WERI-Rb-1 (cell line): ENCODE measurements around the gene SEMA5A.

Experiments
- DNase-seq: peaks from one replicate; pipeline ENCODE4 v3.0.0-alpha.2; 2020
- H3K27ac ChIP-seq: fragments of 250-450 bp; sonication (Bioruptor Pico); 2 replicates; pipeline ENCODE4 v1.5.1; 2020; ENCODE audit warnings: mild to moderate bottlenecking, moderate library complexity
- H3K27me3 ChIP-seq: fragments of 250-450 bp; sonication (Bioruptor Pico); 2 replicates; pipeline ENCODE4 v1.5.1; 2021; ENCODE audit warnings: mild to moderate bottlenecking, low read depth, moderate library complexity; ENCODE audit not compliant: insufficient read depth, severe bottlenecking
- H3K36me3 ChIP-seq: fragments of 250-450 bp; sonication (Bioruptor Pico); 2 replicates; pipeline ENCODE4 v1.5.1; 2020; ENCODE audit warnings: mild to moderate bottlenecking, moderate library complexity
- H3K4me3 ChIP-seq: 2 replicates; pipeline ENCODE4 v1.5.1; 2011; ENCODE audit warnings: low read depth, mild to moderate bottlenecking, control low read depth, low read length
- H3K9me3 ChIP-seq: fragments of 250-450 bp; sonication (Bioruptor Pico); 2 replicates; pipeline ENCODE4 v1.5.1; 2021; ENCODE audit warnings: mild to moderate bottlenecking, moderate library complexity; ENCODE audit not compliant: severe bottlenecking
- CTCF ChIP-seq: IDR thresholded peaks from 2 replicates; pipeline ENCODE4 v1.5.1; 2011; ENCODE audit warnings: low read depth, mild to moderate bottlenecking, control low read depth, inconsistent platforms, low read length

SEMA5A gene

GRCh38 chr5:9440517-9440916 lies 105.4 kb downstream of the SEMA5A start:
- no peaks in the 10 kb centered on the region for H3K27me3 ChIP-seq
- H3K36me3 ChIP-seq, result no peaks in the 10 kb centered on the region
- H3K27ac ChIP-seq, result no peak overlapping the region

GRCh38 chr5:9439531-9440292 lies 106.2 kb downstream of the SEMA5A start:
- DNase-seq, result no peak
- TF ChIP-seq CTCF, result no peak
- no peaks in the 10 kb centered on the region for H3K36me3 ChIP-seq
- H3K4me3 ChIP-seq, result no peak overlapping the region
- peaks cover 5% of the 10 kb centered on the region for H3K9me3 ChIP-seq
- H3K27ac ChIP-seq, result no peak overlapping the region
- no peaks in the 10 kb centered on the region for H3K27me3 ChIP-seq

More at GRCh38 chr5:9440517-9440916, 105.4 kb downstream of the SEMA5A start:
- DNase-seq, result no peak
- Histone ChIP-seq H3K9me3 (peaks cover 6% of the 10 kb centered on the region), H3K4me3 (no peak overlapping the region)
- no peak for TF ChIP-seq CTCF

GRCh38 chr5:9438596-9439354 lies 107.1 kb downstream of the SEMA5A start:
- H3K36me3 ChIP-seq, result no peaks in the 10 kb centered on the region
- H3K9me3 ChIP-seq, result no peaks in the 10 kb centered on the region
- H3K27ac ChIP-seq, result no peak overlapping the region
- no peak overlapping the region for H3K4me3 ChIP-seq
- H3K27me3 ChIP-seq, result no peaks in the 10 kb centered on the region
- DNase-seq, result no peak
- TF ChIP-seq CTCF, result no peak

- Histone ChIP-seq H3K4me3 (no peak overlapping the region), H3K36me3 (no peaks in the 10 kb centered on the region), H3K27me3 (no peaks in the 10 kb centered on the region), H3K27ac (no peak overlapping the region), H3K9me3 (no peaks in the 10 kb centered on the region)
- no peak for TF ChIP-seq CTCF
- no peak for DNase-seq
Measured at GRCh38 chr5:9437741-9438240, 108.1 kb downstream of the SEMA5A start.

- Histone ChIP-seq H3K36me3 (no peaks in the 10 kb centered on the region), H3K9me3 (no peaks in the 10 kb centered on the region), H3K27me3 (no peaks in the 10 kb centered on the region), H3K4me3 (no peak overlapping the region), H3K27ac (no peak overlapping the region)
- no peak for TF ChIP-seq CTCF
- DNase-seq, result no peak
Measured at GRCh38 chr5:9431496-9432258, 114.2 kb downstream of the SEMA5A start.
